Activated CD4-positive, alpha-beta T cell treated with anti-CD3 and anti-CD28 coated beads, Interleukin-2, amount 50 U/mL, for 48 hours (primary cell): ENCODE results near the gene CD28.
A peak's percentile ranks its signal among the peaks of the same experiment; 100 is the strongest.
"Not testable (repeated sequence)": the region's sequence is repeated elsewhere in the genome, so short reads cannot be mapped to it uniquely, and the experiment has no call there.

Experiments used
- DNase-seq, 2 experiments: peaks; one replicate each; pipeline ENCODE4 v3.0.0-alpha.2; 2020

The CD28 gene

DNA sequence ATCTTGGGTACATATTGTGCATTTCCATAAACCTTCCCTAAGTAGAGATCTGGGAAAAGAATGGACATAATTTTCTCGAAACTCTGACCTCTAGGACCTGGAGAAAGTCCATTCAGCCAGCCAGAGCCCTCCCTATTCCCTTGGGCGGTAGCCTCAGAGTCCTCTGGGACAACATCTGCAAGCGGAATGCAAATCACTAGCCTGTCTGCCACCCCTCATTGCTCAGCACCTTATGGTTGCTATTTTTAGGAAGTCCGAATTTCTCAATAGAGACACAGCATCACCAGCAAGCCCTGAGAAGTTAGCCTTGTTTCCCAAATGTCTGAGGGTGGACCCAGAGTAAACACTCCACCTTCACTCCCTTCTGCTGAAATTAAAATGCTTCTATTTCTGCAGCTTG is 17.6 kb upstream of the CD28 start:
- no peak for DNase-seq

DNA sequence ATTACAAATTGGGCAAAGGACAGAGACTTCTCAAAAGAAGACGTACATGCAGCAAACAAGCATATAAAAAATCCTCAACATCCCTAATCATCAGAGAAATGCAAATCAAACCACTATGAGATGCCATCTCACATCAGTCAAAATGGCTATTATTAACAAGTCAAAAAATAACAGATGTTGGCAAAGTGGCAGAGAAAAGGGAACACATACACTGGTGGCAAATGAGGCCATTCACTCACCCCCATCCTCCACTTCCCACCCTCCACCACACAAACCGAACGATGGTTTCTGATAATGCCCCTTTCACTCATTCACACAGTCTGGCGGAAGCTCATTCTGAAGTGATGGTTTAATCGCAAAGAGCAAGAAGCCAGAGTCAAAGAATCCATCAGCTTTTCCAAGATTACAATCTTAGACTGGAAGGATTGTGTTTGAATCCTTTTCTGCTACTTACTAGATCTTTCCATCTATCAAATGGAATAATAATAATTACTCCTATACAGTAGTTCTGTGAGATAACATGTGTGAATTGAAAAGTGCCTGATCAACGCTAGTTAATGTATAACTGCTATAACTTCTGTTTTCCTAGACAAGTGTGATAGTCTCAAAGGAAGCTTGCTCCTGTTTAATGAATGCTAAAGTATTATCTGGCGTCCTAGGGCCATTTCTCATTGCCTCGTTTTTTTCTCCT is 16.9 kb upstream of the CD28 start:
- DNase-seq, result no peak

DNA sequence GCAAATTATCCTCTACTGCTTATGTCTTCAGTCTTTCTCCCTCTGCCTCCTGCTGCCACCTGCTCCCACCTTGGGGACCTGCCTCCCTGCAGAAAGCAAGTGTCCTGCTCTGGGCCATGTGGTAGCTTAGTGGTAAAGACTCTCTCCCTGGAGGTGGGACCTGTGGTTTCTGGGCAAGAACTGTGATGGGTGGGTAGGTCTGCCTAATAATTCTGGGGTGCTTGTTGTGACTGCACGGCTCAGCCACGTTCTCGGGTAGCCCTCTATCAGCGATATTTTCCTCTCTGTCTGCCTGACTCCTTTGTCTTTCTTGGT is 16.4 kb upstream of the CD28 start:
- DNase-seq, result no peak

DNA sequence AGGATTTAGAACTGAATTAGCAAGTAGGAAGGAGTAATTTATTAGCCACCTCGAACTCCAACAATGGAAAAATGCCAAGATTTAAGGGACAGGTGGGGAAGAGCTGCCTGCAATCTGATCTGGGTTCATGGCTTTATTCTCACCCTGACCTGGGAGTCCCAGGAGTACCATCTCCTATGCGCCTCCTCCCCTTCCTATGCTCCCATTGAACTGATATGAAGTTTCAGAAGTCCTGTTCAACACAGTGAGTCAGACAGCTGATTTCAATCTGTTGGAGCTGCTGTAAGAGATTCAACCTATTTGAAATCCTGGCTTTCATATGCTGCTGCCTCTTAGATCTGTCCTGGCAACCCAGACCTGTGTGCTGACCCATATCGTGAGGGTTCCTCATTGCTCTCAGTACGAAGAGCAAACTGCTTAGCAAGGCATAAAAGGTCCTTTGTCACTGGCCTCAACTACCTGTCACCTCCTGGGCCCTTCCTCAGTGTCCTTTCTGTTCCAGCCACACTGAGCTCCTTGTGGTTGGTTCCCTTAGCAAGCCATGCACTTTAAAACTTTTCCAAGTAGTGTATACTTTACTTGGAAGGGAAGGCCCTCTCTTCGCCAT is 15.9 kb upstream of the CD28 start:
- DNase-seq, result no peak

DNA sequence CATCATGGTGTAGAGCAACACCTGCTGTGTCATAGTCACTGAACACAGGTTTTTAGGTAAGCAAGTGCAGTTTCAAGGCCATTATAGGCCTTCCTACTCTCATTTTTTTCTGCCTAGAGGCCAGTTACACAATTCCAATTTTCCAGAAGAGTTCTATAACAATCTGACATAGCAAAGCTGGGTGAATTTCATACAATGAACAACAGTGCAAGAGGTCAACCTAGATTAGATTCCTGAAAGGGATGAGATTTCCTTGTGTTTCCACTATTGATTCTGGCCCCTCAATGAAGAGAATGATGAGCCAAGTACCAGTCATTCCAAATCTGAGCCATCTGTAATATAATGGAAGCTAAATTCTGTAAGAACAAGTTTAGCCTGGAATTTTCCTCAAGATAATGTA is 15.3 kb upstream of the CD28 start:
- no peak for DNase-seq

DNA sequence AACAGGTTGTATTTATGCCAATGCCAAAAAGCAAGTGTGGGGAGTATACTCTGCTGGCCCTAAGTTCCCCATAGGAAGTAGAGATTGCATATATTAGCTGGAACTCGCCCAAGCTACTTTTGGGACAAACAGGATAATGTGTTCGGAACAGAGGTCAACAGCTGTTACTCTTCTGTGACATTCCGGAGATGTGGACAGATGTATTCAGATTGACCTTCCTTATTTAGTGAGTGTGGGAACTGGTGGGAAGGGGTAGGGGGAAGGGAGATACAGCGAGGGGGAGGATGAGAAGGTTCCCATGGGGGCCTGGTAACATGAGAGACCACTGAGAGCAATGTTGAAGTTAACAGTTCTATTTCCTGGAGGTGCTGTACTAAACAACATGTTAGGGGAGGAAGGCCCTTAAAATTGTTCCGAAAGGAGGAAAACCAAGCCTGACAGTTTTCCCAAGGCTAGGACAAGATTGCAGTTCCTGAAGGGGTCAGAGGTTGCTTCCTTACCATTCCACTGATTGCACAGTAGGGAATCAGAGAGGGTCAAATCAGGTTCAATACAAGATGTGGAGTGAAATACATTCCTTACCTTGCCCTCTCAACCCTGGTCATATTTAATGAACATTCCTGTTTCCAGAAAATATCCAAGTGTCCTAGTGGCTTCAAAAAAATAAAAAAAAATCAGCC is 14.3 kb upstream of the CD28 start:
- no peak for DNase-seq

DNA sequence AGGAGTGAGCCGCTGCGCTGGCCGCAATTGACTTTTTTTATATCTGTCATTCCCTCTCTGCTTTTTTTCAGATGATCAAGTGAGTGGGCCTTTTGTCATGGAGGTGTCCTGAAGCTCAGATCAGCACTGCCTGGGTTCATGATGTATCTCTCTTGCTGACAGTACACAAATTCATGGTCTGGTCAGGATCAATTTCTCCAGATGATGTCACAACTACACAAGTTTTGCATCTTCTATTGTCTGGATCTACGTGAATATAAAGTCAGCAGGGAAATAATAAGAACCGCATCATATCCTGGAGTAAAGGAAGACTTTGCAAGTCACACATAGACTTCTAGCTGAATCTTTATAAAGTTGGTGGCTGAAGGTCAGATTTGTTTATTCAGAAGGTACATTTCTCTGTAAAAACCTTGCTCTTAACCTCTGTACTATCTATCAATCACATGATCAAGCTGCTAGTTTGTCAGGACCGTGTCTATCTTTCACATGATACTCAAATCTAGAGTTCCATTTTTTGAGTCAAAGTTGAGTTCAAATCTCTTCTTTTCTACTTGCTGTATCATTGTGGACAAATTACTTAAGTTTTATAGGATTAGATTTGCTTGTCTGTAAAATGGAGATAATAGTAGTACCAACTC is 13.1 kb upstream of the CD28 start:
- DNase-seq, result no peak

DNA sequence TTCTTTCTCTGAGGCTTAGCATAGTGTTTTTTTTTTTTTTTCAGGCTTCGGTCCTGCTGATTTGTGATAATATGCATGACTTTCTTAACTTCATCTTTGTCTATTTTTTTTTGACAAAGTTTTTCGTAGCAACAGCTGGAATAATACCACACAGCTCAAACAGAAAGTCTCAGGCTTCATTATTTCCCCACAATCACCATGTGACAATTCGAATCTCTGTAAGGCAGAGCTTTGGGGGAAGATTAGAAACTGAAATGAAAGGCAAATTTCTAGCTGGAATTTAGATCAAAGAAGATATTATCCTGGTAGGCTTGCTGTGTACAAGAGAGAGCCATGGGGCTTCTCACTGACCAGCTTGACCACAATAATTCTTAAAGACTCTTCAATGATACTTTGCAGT is 12.2 kb upstream of the CD28 start:
- DNase-seq, result no peak

DNA sequence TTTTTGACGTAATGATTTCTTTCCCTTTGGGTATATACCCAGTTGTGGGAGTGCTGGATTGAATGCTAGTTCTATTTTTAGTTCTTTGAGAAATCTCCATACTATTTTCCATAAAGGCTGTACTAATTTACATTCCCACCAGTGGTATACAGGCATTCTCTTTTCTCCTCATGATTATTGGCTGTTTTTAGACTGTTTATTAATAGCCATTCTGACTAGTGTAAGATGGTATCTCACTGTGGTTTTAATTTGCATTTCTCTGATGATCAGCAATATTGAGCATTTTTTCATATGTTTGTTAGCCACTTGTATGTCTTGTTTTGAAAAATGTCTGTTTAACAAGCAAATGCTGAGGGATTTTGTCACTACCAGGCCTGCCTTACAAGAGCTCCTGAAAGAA is 9.2 kb upstream of the CD28 start:
- no peak for DNase-seq

DNA sequence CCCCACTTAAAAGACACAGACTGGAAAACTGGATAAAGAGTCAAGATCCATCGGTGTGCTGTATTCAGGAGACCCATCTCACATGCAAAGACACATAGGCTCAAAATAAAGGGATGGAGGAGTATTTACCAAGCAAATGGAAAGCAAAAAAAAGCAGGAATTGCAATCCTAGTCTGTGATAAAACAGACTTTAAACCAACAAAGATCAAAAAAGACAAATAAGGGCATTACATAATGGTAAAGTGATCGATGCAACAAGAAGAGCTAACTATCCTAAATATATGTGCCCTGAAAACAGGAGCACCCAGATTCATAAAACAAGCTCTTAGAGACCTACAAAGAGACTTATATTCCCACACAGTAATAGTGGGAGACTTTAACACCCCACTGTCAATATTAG is 8.7 kb upstream of the CD28 start:
- not testable (repeated sequence) for DNase-seq

DNA sequence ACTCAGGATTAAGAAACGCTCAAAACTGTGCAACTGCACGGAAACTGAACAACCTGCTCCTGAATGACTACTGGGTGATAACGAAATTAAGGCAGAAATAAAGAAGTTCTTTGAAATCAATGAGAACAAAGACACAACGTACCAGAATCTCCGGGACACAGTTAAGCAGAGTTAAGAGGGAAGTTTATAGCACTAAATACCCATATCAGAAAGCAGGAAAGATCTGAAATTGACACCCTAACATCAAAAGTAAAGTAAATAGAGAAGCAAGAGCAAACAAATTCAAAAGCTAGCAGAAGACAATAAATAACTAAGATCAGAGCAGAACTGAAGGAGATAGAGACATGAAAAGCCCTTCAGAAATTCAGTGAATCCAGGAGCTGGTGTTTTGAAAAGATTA is 8.0 kb upstream of the CD28 start:
- not testable (repeated sequence) for DNase-seq

DNA sequence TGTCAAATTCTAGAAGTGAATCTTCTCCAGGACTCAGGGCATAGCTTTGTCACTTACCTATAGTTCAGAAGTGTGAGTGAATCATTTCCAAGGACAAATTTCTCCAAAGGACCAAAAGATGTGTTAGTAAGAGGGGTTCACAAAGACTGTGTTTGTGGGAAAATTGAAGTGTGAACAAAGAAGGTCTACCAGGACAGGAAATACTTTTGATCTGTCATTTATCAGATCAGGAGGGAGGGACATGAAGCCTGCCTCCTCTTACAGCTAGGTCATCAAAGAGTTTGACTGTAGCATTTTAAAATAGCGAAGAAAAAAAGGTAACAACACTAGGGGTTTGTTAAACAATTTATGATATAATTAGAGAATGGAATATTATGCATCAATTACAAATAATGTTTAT is 2.0 kb upstream of the CD28 start:
- no peak for DNase-seq

DNA sequence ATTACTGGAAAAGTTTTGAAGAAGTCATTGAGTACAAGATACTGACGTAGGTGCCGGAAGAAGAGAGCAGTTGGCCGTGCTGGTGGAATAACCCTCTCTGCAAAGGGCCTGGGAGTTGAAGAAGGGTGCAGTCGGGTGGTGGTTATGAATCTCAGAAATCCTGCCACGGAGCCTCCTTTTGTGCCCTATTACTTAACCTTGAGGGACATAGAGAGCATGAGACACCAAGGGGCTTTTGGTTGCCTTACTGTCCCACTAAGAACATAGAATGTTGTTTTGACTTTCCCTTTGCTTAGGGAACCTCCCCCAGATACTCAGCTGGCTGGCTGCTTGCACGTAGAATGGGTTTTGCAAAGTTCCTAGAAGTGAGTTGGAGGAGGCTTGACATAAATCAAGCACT is 1.3 kb upstream of the CD28 start:
- DNase-seq, result peak; percentile 51 to 62

DNA sequence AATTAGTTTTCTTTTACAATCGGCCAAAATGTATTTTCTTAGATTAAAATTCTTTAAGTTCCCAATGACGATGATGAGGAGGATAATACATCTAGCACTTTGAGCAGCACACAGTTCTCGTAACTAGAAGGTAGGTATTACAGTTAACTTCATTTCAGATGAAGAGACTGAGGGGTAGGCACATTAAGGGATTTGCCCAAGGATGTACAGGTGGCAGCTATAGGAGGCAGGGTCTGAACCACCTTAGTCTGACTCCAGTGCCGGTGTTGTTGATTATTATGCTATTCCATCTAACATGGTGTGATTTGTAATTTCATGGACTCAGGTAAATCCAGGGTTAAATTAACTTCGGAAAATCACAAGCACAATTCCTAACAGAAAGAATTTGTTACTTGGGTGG is 1.1 kb downstream of the CD28 start:
- DNase-seq, result no peak

DNA sequence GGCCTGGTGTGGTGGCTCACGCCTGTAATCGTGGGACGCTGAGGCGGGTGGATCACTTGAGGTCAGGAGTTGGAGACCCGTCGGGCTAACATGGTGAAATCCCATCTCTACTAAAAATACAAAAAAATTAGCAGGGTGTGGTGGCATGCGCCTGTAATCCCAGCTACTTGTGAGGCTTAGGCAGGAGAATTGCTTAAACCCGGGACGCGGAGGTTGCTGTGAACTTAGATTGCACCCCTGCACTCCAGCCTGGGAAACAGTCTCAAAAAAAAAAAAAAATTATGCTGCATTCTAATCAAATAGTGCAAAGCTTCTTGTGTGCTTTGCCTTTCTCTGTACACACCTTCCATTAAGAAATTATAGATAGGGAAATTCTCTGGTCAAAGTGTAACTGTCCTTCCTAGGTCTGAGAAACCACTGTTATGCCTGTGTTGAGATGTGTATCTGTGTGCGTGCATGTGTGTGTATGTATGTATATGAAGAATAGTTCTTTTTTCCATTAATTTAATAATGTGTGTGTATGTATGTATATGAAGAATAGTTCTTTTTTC is 2.5 kb downstream of the CD28 start:
- no peak for DNase-seq

DNA sequence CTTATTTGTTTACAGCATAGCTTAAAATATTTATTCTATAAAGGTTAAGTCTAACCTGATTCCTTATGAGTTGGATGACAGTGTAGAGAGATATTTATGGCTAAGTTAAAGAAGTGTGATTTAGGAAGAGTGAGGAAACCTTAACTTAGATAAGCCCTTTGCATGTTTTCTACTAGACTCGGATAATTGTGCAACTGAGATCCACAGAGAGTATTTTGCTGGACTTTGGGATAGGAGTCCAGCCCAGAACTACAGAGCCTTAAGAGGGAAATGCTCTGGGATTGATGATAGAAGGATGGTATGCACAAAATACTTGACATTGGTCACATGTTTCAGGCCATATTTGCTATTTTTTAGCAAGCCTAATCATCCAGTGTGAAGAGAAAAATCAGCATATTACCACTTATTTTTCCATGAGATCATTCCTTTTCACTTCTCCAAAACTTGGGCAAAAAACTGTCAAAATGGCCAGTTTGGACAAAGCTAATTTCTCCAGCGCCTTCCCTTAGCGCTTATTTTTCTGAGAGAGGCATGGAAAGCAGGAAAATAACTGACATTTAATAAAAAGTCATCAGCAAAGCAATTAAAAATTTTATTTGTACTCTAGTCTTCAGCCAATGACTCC is 3.1 kb downstream of the CD28 start:
- no peak for DNase-seq

DNA sequence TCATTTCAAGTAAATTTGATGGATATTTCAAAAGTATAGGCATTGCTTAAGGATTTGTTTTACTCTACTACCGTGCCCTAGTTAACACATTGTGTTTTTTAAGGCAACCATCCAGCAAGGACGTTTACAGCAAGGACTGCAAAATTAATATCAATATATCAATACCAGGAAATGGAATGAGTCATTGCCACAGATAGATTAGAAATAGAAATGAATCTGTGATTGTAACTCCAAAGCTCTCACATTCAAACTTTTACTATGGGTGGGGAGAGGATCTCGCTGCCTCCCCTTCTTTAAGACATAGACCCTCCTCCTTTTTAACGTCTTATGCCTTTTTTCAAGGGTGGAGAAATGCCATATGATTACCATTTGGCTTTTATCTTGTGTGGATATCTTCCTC is 3.8 kb downstream of the CD28 start:
- no peak for DNase-seq

DNA sequence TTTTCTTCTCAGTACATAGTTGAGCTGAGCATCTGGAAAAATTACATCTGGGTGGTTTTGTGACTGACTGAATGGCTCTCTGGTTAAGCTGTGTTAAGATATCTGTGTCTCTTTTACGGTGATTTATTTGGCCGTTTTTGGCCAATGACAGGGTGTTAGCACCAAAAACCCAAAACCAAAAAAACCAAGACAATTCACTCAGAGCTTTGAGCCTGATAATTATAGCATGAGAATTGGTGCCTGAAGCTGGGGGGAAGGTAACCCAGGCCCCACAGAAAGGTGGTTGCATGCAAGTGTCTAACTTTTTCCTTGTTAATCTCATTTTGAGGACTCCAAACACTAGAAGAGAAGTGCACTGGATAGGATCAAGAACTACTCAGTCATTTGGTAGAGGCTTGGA is 4.5 kb downstream of the CD28 start:
- no peak for DNase-seq

DNA sequence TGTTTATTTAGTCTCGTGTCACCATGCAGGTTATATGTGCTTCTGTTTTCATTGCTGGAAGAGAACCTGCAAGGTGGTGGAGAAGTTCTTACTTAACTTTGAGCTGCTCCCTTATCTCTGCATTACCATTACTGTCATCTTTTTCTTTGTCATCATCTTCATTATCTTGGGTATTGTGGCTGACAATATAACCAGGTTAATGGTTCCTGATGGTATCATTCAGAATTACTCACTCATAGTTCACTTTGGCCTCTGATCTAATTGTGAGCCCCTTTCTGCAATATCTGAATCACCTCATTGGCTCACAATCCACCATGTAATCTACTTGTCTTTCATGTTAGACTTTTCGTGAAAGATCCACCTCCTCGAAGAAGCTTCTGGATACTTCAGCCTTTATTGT is 5.0 kb downstream of the CD28 start:
- no peak for DNase-seq

DNA sequence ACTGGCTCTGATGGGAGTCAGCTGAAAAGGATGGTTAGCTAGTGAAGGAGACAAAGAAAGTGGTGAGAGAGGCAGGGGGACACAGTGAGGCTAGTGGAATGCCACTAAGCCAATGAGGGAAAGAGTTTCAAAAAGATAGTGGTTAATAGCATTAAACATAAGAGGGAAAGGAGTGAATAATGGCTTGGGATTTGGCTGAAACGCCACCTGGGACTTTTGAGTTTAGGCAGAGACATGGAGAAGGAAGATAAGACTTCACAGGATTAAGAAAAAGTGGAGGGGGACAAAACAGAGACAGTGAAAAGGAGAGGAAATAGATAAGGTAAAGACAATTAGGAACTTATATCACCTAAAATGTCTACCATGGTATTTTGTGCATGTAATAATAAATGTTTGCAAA is 6.9 kb downstream of the CD28 start:
- DNase-seq, result no peak

DNA sequence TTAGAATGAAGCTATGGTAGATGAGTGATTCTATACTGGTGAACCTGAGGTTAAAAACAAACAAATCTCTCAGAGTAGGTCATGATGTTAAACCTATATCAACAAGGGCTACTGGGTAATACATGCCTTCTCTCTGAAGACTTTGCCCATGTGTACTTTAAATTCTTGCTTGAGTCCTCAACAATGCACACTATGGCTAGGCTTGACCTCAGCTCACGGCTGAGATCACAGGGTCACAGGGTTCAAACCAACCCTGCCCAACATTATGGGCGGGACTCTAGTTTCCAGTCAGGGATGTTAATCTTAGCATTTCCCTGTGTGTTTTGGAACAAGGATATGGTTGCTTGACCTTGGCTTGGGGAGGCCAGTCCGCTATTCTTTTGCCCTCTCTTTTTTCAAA is 7.7 kb downstream of the CD28 start:
- no peak for DNase-seq

DNA sequence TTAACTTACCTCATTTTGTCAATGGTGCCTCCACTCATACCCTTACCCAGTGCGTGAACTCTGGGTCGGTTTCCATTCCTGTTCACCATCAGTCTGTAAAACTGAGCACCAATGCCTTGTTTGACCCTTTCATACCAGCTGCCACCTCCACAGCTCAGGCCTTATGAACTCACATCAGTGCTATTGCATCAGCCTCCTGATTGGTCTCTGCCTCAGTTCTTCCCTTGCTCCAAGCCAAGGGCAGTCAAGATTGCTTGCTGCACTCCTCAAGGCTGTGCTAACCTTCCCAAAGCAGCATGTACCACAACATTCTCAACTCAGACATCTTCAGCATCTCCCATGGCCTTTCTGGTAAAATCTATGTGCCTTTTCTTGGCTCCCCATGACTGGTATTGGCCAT is 9.3 kb downstream of the CD28 start:
- no peak for DNase-seq

DNA sequence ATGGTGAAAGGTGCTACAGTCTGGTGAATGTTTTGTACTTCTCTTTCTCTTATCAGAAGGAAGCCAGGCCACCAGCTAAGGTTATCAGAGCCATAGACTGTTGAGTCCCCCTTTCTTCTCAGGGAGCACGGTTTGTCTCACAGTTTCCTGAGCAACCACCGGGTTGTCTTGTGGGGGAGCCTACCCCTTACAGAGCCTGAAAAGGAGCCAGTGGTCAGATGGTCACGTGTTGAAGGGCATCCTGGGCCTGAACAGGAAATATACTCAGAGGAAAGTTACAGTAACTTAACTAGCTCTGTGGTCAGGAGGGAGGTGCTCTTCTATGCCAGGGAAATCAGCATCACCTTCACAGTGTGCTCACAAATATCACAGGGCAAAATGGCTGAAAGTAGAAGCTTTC is 11.6 kb downstream of the CD28 start:
- DNase-seq, result peak; percentile 53 to 71
